Karpas-422 (cell line): ENCODE results near the gene HS3ST6. TPM values are rescaled to one million over a fixed set of nuclear protein-coding genes. Genes with fewer than 3 reads are reported as not detected.

ENCODE experiments used
- DNase-seq: peaks from one replicate; pipeline ENCODE4 v3.0.0-alpha.2; 2015
- H2AFZ ChIP-seq: fragments of 200-600 bp; sonication (generic); 2 replicates; pipeline ENCODE4 v1.6.1; 2014; ENCODE audit warnings: antibody characterized with exemption, low read length, mixed read lengths
- H3K27ac ChIP-seq: fragments of 200-600 bp; sonication (generic); 2 replicates; pipeline ENCODE4 v1.5.1; 2014; ENCODE audit warnings: mild to moderate bottlenecking, low read length, moderate library complexity
- H3K27me3 ChIP-seq: fragments of 200-600 bp; sonication (generic); 2 replicates; pipeline ENCODE4 v1.6.1; 2014; ENCODE audit warnings: low read length, mixed read lengths
- H3K36me3 ChIP-seq: fragments of 200-600 bp; sonication (generic); 2 replicates; pipeline ENCODE4 v1.6.1; 2014; ENCODE audit warnings: low read length, mixed read lengths; ENCODE audit not compliant: insufficient read depth
- H3K4me1 ChIP-seq: fragments of 200-600 bp; sonication (generic); 2 replicates; pipeline ENCODE4 v1.6.1; 2014; ENCODE audit warnings: mild to moderate bottlenecking, low read length, mixed read lengths
- H3K4me2 ChIP-seq: fragments of 200-600 bp; sonication (generic); 2 replicates; pipeline ENCODE4 v1.6.1; 2014; ENCODE audit warnings: low read length, low read depth, mild to moderate bottlenecking; ENCODE audit not compliant: poor library complexity, severe bottlenecking
- H3K4me3 ChIP-seq: fragments of 200-600 bp; sonication (generic); 2 replicates; pipeline ENCODE4 v1.5.1; 2014; ENCODE audit warnings: mild to moderate bottlenecking, antibody characterized with exemption, low read length, mixed read lengths
- H3K79me2 ChIP-seq: fragments of 200-600 bp; sonication (generic); 2 replicates; pipeline ENCODE4 v1.6.1; 2014; ENCODE audit warnings: mild to moderate bottlenecking, low read length, mixed read lengths
- H3K9ac ChIP-seq: fragments of 200-600 bp; sonication (generic); 2 replicates; pipeline ENCODE4 v1.6.0; 2014; ENCODE audit warnings: low read length
- H3K9me2 ChIP-seq: fragments of 200-600 bp; sonication (generic), shearing (Covaris generic); replicated peaks from 2 replicates; pipeline ENCODE4 v1.6.0; 2014; ENCODE audit warnings: mild to moderate bottlenecking, low read length, moderate library complexity; ENCODE audit not compliant: insufficient read depth
- H3K9me3 ChIP-seq: fragments of 300-700, 200-600 bp; sonication (generic); 2 replicates; pipeline ENCODE4 v1.6.1; 2014; ENCODE audit warnings: low read length, mixed read lengths
- H4K20me1 ChIP-seq: fragments of 200-600 bp; sonication (generic); 2 replicates; pipeline ENCODE4 v1.6.1; 2014; ENCODE audit warnings: mild to moderate bottlenecking, antibody characterized with exemption, low read length, low read depth; ENCODE audit not compliant: insufficient read depth
- total RNA-seq: library from RNA; depleted of rRNA; stranded (reverse); fragments of >200 nt; shearing (Covaris generic); gene quantifications from 2 replicates; pipeline ENCODE4 v1.2.3, GENCODE V29; 2014; ENCODE audit warnings: low replicate concordance

HS3ST6 gene
- total RNA-seq, 1 experiment from 2014 or later, result not detected

DNA sequence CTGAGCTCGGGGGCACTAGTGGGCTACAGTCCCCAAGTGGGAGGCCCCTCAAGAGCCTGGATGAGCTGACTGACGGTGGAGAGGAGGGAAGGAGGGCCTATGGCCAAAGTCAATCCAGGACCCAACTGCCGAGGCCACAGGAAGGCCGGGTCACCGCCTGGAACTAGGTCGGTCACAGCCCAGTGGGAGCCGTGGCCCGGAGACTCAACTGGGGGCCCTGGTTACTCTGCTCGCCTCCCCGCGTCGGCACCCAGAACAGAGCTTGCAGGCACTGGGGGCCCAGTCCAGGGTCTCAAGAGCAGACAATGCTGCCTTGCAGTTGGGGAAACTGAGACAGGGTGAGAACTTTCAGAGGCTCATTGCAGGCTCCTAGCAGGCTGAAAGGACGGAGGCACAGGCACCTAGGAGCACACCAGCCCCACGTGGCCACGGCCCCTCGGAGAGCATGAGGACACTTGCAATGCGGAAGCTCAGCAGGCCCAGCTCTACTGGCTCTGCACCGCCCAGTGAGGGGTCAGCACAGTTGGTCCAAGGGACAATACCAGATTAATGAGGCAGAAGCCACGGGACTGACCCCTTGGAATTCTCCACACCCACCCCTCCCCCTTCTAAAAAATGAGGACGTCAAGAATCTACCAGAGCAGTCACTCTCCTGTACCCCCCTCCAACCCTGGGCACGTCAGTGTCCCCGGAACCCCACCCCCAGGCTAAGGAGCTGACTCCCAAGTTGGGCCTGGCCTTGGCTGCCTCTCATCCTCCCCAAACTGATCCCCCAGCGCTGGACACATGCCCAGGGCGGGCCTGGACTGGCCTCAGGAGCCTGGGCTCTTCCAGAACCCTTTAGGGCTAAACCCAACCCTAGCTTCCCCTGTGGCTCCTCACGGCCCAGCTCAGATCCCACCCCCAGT lies 2.2 kb downstream of the HS3ST6 start:
- Histone ChIP-seq H3K27ac (no peak overlapping the region), H3K4me1 (no peaks in the 10 kb centered on the region), H3K27me3 (no peaks in the 10 kb centered on the region), H3K4me2 (no peak overlapping the region), H4K20me1 (no peaks in the 10 kb centered on the region), H3K9me3 (no peaks in the 10 kb centered on the region), H3K4me3 (no peak overlapping the region), H3K9me2 (no peaks in the 10 kb centered on the region), H2AFZ (no peak overlapping the region), H3K79me2 (no peaks in the 10 kb centered on the region), H3K36me3 (no peaks in the 10 kb centered on the region), H3K9ac (no peak overlapping the region)
- no peak for DNase-seq

DNA sequence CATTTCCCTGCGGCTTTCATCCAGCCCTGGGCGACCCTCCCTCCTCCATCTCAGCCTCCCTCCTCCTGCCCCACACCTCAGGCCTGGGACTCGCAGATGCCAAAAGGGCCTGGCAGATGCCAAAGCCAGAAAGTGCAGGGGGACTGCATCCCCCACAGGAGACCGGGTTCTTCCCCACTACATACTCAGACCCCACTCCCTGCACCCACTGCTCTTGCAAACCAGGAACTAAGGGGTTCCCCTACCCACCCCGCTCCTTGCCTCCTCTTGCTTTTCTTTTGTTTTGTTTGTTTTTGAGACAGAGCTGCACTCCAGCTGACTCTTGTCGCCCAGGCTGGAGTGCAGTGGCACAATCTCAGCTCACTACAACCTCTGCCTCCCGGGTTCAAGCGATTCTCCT lies 3.2 kb downstream of the HS3ST6 start:
- no peak for DNase-seq
- Histone ChIP-seq H4K20me1 (no peaks in the 10 kb centered on the region), H3K79me2 (no peaks in the 10 kb centered on the region), H3K9me2 (no peaks in the 10 kb centered on the region), H3K27ac (no peak overlapping the region), H3K27me3 (no peaks in the 10 kb centered on the region), H3K36me3 (no peaks in the 10 kb centered on the region), H2AFZ (no peak overlapping the region), H3K4me2 (no peak overlapping the region), H3K9me3 (no peaks in the 10 kb centered on the region), H3K4me1 (no peaks in the 10 kb centered on the region), H3K4me3 (no peak overlapping the region), H3K9ac (no peak overlapping the region)

DNA sequence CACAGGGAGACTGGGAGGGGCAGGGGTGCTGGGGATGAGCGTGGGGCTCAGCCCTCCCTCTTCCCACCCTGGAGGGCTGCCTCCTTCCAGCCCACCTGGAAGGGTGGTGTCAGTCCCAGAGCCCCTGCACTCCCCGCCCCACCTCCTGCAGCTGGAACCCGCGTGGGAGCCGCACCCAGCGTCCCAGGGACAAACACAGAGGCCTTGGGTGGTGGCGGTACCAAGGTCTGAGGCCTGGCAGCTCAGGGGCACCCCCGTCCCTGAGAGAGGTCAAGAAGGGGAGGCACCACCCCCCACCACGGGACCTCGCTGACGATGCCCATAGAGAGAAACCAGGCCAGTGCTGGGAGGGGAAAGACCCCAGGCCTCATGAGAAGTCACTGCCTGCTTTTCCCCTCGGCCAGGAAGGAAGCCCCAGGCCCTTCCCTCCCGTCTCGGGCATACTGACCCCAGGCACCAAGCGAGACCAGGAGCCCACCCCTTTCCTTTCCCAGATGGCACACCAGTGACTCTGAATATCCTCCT lies 4.1 kb downstream of the HS3ST6 start:
- no peak overlapping the region for H2AFZ ChIP-seq
- no peak overlapping the region for H3K27ac ChIP-seq
- H3K27me3 ChIP-seq, result no peaks in the 10 kb centered on the region
- H3K36me3 ChIP-seq, result no peaks in the 10 kb centered on the region
- H3K9me2 ChIP-seq, result no peaks in the 10 kb centered on the region
- no peak overlapping the region for H3K4me2 ChIP-seq
- no peak overlapping the region for H3K9ac ChIP-seq
- no peaks in the 10 kb centered on the region for H3K9me3 ChIP-seq
- H3K4me1 ChIP-seq, result no peaks in the 10 kb centered on the region
- no peaks in the 10 kb centered on the region for H3K79me2 ChIP-seq
- H3K4me3 ChIP-seq, result no peak overlapping the region
- H4K20me1 ChIP-seq, result no peaks in the 10 kb centered on the region
- DNase-seq, result no peak

DNA sequence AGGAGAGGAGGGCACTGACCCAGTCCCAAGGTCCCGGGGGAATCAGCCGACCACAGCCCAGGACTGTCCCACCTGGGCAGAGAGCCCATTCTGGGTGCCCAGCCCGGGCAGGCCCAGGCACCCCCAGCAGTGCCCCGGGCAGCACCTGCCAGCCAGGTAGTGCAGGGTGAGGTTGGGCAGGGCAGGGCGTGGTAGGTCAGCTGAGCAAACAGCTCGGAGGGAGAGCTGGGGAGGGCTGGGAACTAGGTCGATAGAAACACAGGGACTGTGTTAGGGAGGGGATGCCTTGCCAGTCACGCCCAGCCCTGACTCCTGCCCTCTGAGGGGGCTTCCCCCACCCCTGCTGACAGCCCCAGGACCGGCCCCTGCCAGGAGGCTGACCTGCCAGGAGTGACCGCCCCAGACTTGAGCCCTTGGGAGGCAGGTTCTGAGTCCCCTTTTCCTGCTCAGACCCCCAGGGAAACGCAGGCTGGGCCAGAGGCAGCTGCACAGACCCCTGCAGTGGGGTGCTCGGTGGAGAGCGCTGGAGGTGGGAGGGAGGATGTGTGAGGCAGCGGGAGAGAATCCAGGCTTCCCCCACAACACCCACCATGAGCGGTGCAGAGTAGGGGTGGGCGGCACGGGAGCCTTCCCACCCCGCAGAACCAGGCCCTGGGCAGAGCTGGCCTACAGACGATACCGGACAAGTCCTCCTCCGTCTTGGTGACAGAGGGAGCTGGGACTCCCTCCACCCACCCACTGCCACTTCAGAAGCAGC lies 4.7 kb downstream of the HS3ST6 start:
- Histone ChIP-seq H3K27me3 (no peaks in the 10 kb centered on the region), H3K9me3 (no peaks in the 10 kb centered on the region), H3K9ac (no peak overlapping the region), H4K20me1 (no peaks in the 10 kb centered on the region), H3K4me1 (no peaks in the 10 kb centered on the region), H3K9me2 (no peaks in the 10 kb centered on the region), H3K79me2 (no peaks in the 10 kb centered on the region), H3K36me3 (no peaks in the 10 kb centered on the region), H3K4me3 (no peak overlapping the region), H3K4me2 (no peak overlapping the region), H2AFZ (no peak overlapping the region), H3K27ac (no peak overlapping the region)
- no peak for DNase-seq

DNA sequence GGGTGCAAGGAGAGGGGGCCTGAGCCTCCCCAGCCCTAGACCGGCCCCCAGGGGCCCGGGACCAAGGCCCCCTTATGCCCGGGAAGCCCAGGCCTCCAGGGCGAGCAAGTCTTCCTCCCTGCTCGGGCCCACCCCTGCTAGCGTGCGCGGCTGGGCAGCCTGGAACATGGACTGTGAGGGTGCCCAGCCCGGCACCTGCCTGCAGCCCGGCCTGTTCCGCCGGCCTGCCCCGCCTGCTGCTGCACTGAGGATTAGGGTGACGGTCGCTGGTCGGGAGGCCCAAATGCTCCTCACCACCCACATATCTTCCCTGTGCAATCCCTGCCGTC lies 6.0 kb downstream of the HS3ST6 start:
- Histone ChIP-seq H3K4me1 (no peaks in the 10 kb centered on the region), H3K9ac (no peak overlapping the region), H2AFZ (no peak overlapping the region), H4K20me1 (no peaks in the 10 kb centered on the region), H3K79me2 (no peaks in the 10 kb centered on the region), H3K4me2 (no peak overlapping the region), H3K27ac (no peak overlapping the region), H3K36me3 (no peaks in the 10 kb centered on the region), H3K9me2 (no peaks in the 10 kb centered on the region), H3K27me3 (no peaks in the 10 kb centered on the region), H3K9me3 (no peaks in the 10 kb centered on the region), H3K4me3 (no peak overlapping the region)
- no peak for DNase-seq

DNA sequence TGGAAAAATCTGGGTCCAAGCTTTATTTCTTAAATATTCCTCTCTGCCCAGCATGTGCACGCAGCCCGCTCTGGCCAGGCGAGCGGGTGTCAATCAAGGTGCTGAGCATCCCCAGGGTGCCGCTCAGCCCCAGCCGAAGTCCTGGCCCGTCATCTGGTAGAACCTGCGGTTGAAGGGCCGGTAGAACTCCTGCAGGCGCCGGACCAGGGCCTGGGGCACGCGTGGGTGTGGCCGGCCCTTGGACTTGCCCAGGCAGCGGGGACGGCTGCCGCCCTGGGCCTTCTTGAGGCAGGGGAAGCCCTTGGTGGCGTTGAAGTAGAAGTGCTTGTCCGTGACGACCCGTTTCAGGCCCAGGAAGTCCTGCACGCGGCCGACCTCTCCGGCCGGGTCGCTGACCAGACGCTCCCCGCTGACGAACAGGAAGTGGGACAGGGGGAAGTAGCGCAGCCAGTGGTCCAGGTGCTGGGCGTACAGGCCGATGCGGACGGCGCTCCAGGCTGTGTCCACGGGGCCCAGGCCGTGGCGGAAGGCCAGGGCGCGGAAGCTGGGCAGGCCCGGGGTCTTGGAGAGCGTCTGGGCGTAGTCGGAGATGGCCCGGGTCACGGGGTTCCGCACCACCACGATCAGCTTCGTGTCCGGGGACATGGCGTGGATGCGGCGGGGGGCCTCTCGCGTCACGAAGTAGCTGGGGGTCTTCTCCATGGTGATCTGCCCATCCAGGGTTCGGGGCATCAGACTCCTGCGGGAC lies 6.6 kb downstream of the HS3ST6 start:
- Histone ChIP-seq H3K36me3 (no peaks in the 10 kb centered on the region), H3K9me2 (no peaks in the 10 kb centered on the region), H3K4me1 (no peaks in the 10 kb centered on the region), H3K4me2 (no peak overlapping the region), H3K27ac (no peak overlapping the region), H2AFZ (no peak overlapping the region), H4K20me1 (no peaks in the 10 kb centered on the region), H3K9ac (no peak overlapping the region), H3K79me2 (no peaks in the 10 kb centered on the region), H3K4me3 (no peak overlapping the region), H3K9me3 (no peaks in the 10 kb centered on the region), H3K27me3 (no peaks in the 10 kb centered on the region)
- no peak for DNase-seq

DNA sequence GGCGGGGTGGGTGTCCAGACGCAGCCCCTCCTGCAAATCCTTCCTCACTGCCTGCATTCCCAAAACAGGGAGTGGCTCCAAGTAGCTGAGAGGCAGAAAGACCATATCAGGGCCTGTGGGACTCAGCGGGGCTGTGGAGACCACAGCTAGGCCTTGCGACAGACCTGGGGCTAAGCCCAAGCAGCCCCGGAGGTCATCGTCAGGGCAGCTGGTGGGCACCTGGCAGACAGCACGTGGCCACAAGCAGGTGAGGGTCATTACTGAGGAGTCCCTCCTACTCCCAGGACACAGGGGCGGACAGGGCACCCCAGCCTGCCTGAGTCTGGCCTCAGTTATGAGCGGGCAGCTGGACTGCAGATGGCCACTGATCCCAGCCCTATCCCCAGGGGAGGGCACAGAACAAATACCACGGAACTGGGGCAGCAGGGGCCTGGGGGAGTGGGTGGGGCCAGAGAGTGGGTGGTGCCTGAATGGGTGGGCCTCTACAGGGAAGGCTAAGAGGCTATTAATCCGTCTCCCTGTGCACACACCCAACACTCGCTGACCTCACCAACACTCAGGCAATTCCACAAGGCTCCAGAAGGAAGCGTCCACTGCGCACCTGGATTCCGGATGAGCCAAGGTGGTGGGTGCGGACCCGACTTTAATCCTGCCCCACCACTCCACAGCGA lies 8.5 kb downstream of the HS3ST6 start:
- H3K27ac ChIP-seq, result no peak overlapping the region
- no peaks in the 10 kb centered on the region for H3K27me3 ChIP-seq
- no peaks in the 10 kb centered on the region for H3K4me1 ChIP-seq
- no peak for DNase-seq
- H3K4me2 ChIP-seq, result no peak overlapping the region
- H3K9ac ChIP-seq, result no peak overlapping the region
- H3K36me3 ChIP-seq, result no peaks in the 10 kb centered on the region
- H3K79me2 ChIP-seq, result no peaks in the 10 kb centered on the region
- H2AFZ ChIP-seq, result no peak overlapping the region
- H3K9me3 ChIP-seq, result no peaks in the 10 kb centered on the region
- no peak overlapping the region for H3K4me3 ChIP-seq
- H3K9me2 ChIP-seq, result no peaks in the 10 kb centered on the region
- H4K20me1 ChIP-seq, result no peaks in the 10 kb centered on the region
